ENCODE data around the gene EVI2A.

Gene EVI2A

GRCh38 chr17:31328160-31328535 lies 6.7 kb upstream of the EVI2A start:
- Histone ChIP-seq H3K4me3 (replicated peaks; ENCODE audit: insufficient read depth, low read length) (no peak overlapping the region), H3K27me3 (ENCODE audit: insufficient read depth, poor library complexity, severe bottlenecking) (no peaks in the 10 kb centered on the region), H3K27ac (replicated peaks) (no peak overlapping the region)
- TF ChIP-seq CTCF (IDR thresholded peaks at IDR 0.05; ENCODE audit: insufficient read depth, low read length) (no peak), SPI1 (IDR thresholded peaks at IDR 0.05; ENCODE audit: borderline replicate concordance, low read depth) (no peak), POLR2AphosphoS5 (IDR thresholded peaks at IDR 0.05; ENCODE audit: low read depth) (no peak), GABPA (IDR thresholded peaks at IDR 0.05; ENCODE audit: low read depth) (no peak)
- TF ChIP-seq, protein P1, sequence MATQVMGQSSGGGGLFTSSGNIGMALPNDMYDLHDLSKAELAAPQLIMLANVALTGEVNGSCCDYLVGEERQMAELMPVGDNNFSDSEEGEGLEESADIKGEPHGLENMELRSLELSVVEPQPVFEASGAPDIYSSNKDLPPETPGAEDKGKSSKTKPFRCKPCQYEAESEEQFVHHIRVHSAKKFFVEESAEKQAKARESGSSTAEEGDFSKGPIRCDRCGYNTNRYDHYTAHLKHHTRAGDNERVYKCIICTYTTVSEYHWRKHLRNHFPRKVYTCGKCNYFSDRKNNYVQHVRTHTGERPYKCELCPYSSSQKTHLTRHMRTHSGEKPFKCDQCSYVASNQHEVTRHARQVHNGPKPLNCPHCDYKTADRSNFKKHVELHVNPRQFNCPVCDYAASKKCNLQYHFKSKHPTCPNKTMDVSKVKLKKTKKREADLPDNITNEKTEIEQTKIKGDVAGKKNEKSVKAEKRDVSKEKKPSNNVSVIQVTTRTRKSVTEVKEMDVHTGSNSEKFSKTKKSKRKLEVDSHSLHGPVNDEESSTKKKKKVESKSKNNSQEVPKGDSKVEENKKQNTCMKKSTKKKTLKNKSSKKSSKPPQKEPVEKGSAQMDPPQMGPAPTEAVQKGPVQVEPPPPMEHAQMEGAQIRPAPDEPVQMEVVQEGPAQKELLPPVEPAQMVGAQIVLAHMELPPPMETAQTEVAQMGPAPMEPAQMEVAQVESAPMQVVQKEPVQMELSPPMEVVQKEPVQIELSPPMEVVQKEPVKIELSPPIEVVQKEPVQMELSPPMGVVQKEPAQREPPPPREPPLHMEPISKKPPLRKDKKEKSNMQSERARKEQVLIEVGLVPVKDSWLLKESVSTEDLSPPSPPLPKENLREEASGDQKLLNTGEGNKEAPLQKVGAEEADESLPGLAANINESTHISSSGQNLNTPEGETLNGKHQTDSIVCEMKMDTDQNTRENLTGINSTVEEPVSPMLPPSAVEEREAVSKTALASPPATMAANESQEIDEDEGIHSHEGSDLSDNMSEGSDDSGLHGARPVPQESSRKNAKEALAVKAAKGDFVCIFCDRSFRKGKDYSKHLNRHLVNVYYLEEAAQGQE (IDR thresholded peaks at IDR 0.05; ENCODE audit: insufficient replicate concordance, low read depth): no peak
- no peak for DNase-seq (ENCODE audit: low read depth in 1 of 2, low spot score in 1 of 2)

GRCh38 chr17:31327534-31328159 lies 6.2 kb upstream of the EVI2A start:
- Histone ChIP-seq H3K27ac (replicated peaks) (no peak overlapping the region), H3K27me3 (ENCODE audit: insufficient read depth, poor library complexity, severe bottlenecking) (no peaks in the 10 kb centered on the region), H3K4me3 (replicated peaks; ENCODE audit: insufficient read depth, low read length) (no peak overlapping the region)
- TF ChIP-seq CTCF (IDR thresholded peaks at IDR 0.05; ENCODE audit: insufficient read depth, low read length) (no peak), POLR2AphosphoS5 (IDR thresholded peaks at IDR 0.05; ENCODE audit: low read depth) (no peak), GABPA (IDR thresholded peaks at IDR 0.05; ENCODE audit: low read depth) (no peak), SPI1 (IDR thresholded peaks at IDR 0.05; ENCODE audit: borderline replicate concordance, low read depth) (no peak)
- TF ChIP-seq, protein P1 (IDR thresholded peaks at IDR 0.05; ENCODE audit: insufficient replicate concordance, low read depth): no peak
- DNase-seq (ENCODE audit: low read depth in 1 of 2, low spot score in 1 of 2): no peak

DNA sequence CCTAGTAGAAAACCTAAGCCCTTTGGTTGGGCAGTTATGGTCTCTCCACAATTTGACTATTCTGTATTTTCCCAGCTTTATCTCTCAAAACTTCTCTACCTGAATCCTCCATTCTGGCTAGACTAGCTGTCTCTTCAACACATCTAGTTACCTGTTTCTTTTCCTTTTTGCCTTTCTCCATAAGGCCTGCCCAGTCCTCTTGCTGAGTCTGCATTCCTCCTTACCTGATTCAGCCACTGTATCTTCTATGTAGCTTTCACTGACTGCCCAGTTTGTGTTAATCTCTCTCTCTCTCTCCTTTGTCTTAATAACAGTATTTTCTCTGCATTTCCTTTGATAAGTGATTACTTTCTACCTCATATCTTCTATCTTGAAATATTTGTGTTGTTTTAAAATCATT lies 2.1 kb upstream of the EVI2A start:
- no peak for DNase-seq (ENCODE audit: low read depth in 1 of 2, low spot score in 1 of 2)
- Histone ChIP-seq H3K4me3 (replicated peaks; ENCODE audit: insufficient read depth, low read length) (no peak overlapping the region), H3K27me3 (ENCODE audit: insufficient read depth, poor library complexity, severe bottlenecking) (no peaks in the 10 kb centered on the region), H3K27ac (replicated peaks) (no peak overlapping the region)
- TF ChIP-seq CTCF (IDR thresholded peaks at IDR 0.05; ENCODE audit: insufficient read depth, low read length) (no peak), GABPA (IDR thresholded peaks at IDR 0.05; ENCODE audit: low read depth) (no peak), SPI1 (IDR thresholded peaks at IDR 0.05; ENCODE audit: borderline replicate concordance, low read depth) (no peak), POLR2AphosphoS5 (IDR thresholded peaks at IDR 0.05; ENCODE audit: low read depth) (no peak)
- TF ChIP-seq, protein P1 (IDR thresholded peaks at IDR 0.05; ENCODE audit: insufficient replicate concordance, low read depth): no peak
